GM10248 (cell line): Measurements from ENCODE around the gene EDN3.

Experiments
- CTCF ChIA-PET: fragments of 300-600 bp; sonication (Branson Sonifier 250); formaldehyde crosslinking; extraction: SDS; loops from one replicate; lab custom pipeline; 2021; ENCODE audit warnings: antibody characterized with exemption; lab: Yijun Ruan, JAX
- POLR2A ChIA-PET: fragments of 350-650 bp; sonication (Branson Sonifier 250); formaldehyde crosslinking; extraction: SDS; loops from one replicate; lab custom pipeline; 2020; ENCODE audit warnings: antibody characterized with exemption; lab: Yijun Ruan, JAX
- DNase-seq: peaks from one replicate; pipeline ENCODE4 v3.0.0; 2012; ENCODE audit errors: extremely low spot score
- CTCF ChIP-seq: IDR thresholded peaks from 2 replicates; pipeline ENCODE4 v1.5.1; 2012; ENCODE audit warnings: mild to moderate bottlenecking, low read depth; ENCODE audit errors: extremely low read depth, missing control alignments, control extremely low read depth

EDN3 gene

GRCh38 chr20:59359906-59360725 lies 59.7 kb downstream of the EDN3 start:
- CTCF ChIA-PET = interaction anchor here (1.8 kb wide), 1 partner anchor 136 kb away, joined by 4 read pairs; no protein-coding TSS in a partner anchor
- no peak for DNase-seq
- POLR2A ChIA-PET = no interaction called here
- no peak for TF ChIP-seq CTCF

GRCh38 chr20:59360934-59361333 lies 60.5 kb downstream of the EDN3 start:
- POLR2A ChIA-PET = no interaction called here
- TF ChIP-seq CTCF = no peak
- CTCF ChIA-PET = interaction anchor here (1.8 kb wide), 1 partner anchor 135 kb away, joined by 4 read pairs; no protein-coding TSS in a partner anchor
- no peak for DNase-seq

DNA sequence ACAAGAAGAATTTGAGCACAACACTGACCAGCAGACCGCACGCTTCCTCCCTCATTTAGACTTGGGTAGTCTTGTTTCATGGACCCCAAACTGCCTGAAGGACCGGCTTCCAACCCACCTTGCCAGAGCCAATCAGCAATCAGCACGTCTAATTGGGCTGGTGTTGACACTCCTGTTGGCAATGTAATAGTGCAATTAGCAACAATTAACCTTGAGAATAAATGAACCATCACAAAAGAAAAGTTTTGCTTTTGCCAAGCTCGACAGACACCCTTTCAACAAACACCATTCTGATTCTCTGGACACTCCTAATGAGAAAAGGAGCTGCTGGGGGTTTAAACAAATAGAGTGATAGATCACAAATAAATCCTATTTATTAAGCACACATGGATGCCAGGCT lies 61.0 kb downstream of the EDN3 start:
- DNase-seq = no peak
- ChIA-PET CTCF (interaction anchor here (1.8 kb wide), 1 partner anchor 135 kb away, joined by 4 read pairs; no protein-coding TSS in a partner anchor), POLR2A (no interaction called here)
- TF ChIP-seq CTCF = no peak

- ChIA-PET CTCF (no interaction called here), POLR2A (no interaction called here)
- no peak for TF ChIP-seq CTCF
Observed at GRCh38 chr20:59363101-59363500, 62.7 kb downstream of the EDN3 start.

GRCh38 chr20:59364611-59365010 lies 64.2 kb downstream of the EDN3 start:
- DNase-seq = no peak
- ChIA-PET POLR2A (no interaction called here), CTCF (interaction anchor here (1.2 kb wide), 1 partner anchor 12 kb away, joined by 3 read pairs; no protein-coding TSS in a partner anchor)
- no peak for TF ChIP-seq CTCF

More at GRCh38 chr20:59363101-59363500, 62.7 kb downstream of the EDN3 start:
- no peak for DNase-seq

GRCh38 chr20:59365611-59366285 lies 65.3 kb downstream of the EDN3 start:
- CTCF ChIA-PET = interaction anchor here (0.8 to 1.2 kb wide), 3 partner anchors 8 to 31 kb away, joined by 3 read pairs; no protein-coding TSS in a partner anchor
- no peak for DNase-seq
- TF ChIP-seq CTCF = no peak
- POLR2A ChIA-PET = no interaction called here
